Uterus (tissue), 2 donors: ENCODE measurements around the gene DCLK2.
"Not testable (repeated sequence)": the region's sequence is repeated elsewhere in the genome, so short reads cannot be mapped to it uniquely, and the experiment has no call there.

Experiments
- POLR2A ChIP-seq, 2 donors: fragments of 450-650 bp; IDR thresholded peaks; one replicate each; pipeline ENCODE4 v1.6.1; 2016; ENCODE audit warnings: antibody characterized with exemption in 2 of 2, mild to moderate bottlenecking in 1 of 2, moderate library complexity in 1 of 2
- TF ChIP-seq, protein P1 (sequence below), 4 experiments: fragments of 200-600 bp in 2 of 4; fragments of 450-650 bp in 2 of 4; sonication (generic) in 2 of 4; IDR thresholded peaks; one replicate each; pipeline ENCODE4 v1.5.1; 2016 to 2019; ENCODE audit warnings: antibody characterized with exemption in 4 of 4, mild to moderate bottlenecking in 2 of 4, moderate library complexity in 1 of 4

DNA sequence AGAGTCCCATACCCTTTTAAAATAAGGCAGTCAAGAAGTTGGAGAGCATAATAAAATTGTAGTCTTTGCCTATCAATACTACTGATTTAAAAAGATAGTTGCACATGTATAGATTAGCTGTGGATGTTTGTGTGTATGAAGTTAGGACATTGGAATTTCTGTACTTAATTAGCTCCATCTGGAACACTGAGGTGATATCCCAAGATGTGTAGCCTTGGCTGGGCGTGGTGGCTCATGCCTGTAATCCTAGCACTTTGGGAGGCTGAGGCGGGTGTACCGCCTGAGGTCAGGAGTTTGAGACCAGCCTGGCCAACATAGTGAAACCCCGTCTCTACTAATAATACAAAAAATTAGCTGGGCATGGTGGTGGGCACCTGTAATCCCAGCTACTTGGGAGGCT, 119.0 kb downstream of the DCLK2 start:
- TF ChIP-seq, protein P1, sequence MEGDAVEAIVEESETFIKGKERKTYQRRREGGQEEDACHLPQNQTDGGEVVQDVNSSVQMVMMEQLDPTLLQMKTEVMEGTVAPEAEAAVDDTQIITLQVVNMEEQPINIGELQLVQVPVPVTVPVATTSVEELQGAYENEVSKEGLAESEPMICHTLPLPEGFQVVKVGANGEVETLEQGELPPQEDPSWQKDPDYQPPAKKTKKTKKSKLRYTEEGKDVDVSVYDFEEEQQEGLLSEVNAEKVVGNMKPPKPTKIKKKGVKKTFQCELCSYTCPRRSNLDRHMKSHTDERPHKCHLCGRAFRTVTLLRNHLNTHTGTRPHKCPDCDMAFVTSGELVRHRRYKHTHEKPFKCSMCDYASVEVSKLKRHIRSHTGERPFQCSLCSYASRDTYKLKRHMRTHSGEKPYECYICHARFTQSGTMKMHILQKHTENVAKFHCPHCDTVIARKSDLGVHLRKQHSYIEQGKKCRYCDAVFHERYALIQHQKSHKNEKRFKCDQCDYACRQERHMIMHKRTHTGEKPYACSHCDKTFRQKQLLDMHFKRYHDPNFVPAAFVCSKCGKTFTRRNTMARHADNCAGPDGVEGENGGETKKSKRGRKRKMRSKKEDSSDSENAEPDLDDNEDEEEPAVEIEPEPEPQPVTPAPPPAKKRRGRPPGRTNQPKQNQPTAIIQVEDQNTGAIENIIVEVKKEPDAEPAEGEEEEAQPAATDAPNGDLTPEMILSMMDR (IDR thresholded peaks at IDR 0.05) = not testable (repeated sequence)
- not testable (repeated sequence) for TF ChIP-seq POLR2A (IDR thresholded peaks at IDR 0.05)
